ENCODE results near the gene PHACTR1.
"Not testable (repeated sequence)": the region's sequence is repeated elsewhere in the genome, so short reads cannot be mapped to it uniquely, and the experiment has no call there.

The PHACTR1 gene

GRCh38 chr6:13120483-13121482 is 404.2 kb downstream of the PHACTR1 start:
- no peak for DNase-seq

GRCh38 chr6:13124131-13124530 is 407.6 kb downstream of the PHACTR1 start:
- no peak for DNase-seq

- no peak for DNase-seq
Observed at GRCh38 chr6:13125841-13126240, 409.3 kb downstream of the PHACTR1 start.

GRCh38 chr6:13131935-13132661 is 415.5 kb downstream of the PHACTR1 start:
- no peak for DNase-seq

- not testable (repeated sequence) for DNase-seq
Observed at GRCh38 chr6:13133894-13134293, 417.3 kb downstream of the PHACTR1 start.

- DNase-seq = no peak
Observed at GRCh38 chr6:13135152-13135551, 418.6 kb downstream of the PHACTR1 start.

- no peak for DNase-seq
Observed at GRCh38 chr6:13139119-13139518, 422.6 kb downstream of the PHACTR1 start.

- no peak for DNase-seq
Observed at GRCh38 chr6:13140980-13141379, 424.4 kb downstream of the PHACTR1 start.

- no peak for DNase-seq
Observed at GRCh38 chr6:13141387-13141786, 424.8 kb downstream of the PHACTR1 start.

- DNase-seq = no peak
Observed at GRCh38 chr6:13142611-13143010, 426.0 kb downstream of the PHACTR1 start.

- DNase-seq = no peak
Observed at GRCh38 chr6:13146442-13146841, 429.9 kb downstream of the PHACTR1 start.

- DNase-seq = no peak
Observed at GRCh38 chr6:13147376-13147775, 430.8 kb downstream of the PHACTR1 start.

GRCh38 chr6:13147782-13148181 is 431.2 kb downstream of the PHACTR1 start:
- DNase-seq = no peak

GRCh38 chr6:13152764-13153163 is 436.2 kb downstream of the PHACTR1 start:
- DNase-seq = no peak

- DNase-seq = no peak
Observed at GRCh38 chr6:13156381-13156780, 439.8 kb downstream of the PHACTR1 start.

- DNase-seq = no peak
Observed at GRCh38 chr6:13157293-13157692, 440.7 kb downstream of the PHACTR1 start.

GRCh38 chr6:13159300-13159699 is 442.7 kb downstream of the PHACTR1 start:
- DNase-seq = peak; percentile 45

- not testable (repeated sequence) for DNase-seq
Observed at GRCh38 chr6:13159822-13160221, 443.3 kb downstream of the PHACTR1 start.

- DNase-seq = no peak
Observed at GRCh38 chr6:13163161-13163944, 446.8 kb downstream of the PHACTR1 start.

GRCh38 chr6:13164291-13164690 is 447.7 kb downstream of the PHACTR1 start:
- DNase-seq = no peak

GRCh38 chr6:13165502-13166172 is 449.1 kb downstream of the PHACTR1 start:
- no peak for DNase-seq

- DNase-seq = no peak
Observed at GRCh38 chr6:13166269-13166668, 449.7 kb downstream of the PHACTR1 start.

Measured in GF-D8 (cell line).